ENCODE data around the gene ZNF106.

Gene ZNF106

GRCh38 chr15:42409011-42409410, 81.9 kb downstream of the ZNF106 start:
- in situ Hi-C loops (cut with HindIII; ENCODE audit: low sequenced_read_pairs), result no loop called here

- in situ Hi-C loops (cut with HindIII; ENCODE audit: low sequenced_read_pairs), result no loop called here
Measured at GRCh38 chr15:42408178-42408577, 82.8 kb downstream of the ZNF106 start.

GRCh38 chr15:42405863-42406482, 85.0 kb downstream of the ZNF106 start:
- in situ Hi-C loops (cut with HindIII; ENCODE audit: low sequenced_read_pairs), result no loop called here

GRCh38 chr15:42404461-42405235, 86.3 kb downstream of the ZNF106 start:
- in situ Hi-C loops (cut with HindIII; ENCODE audit: low sequenced_read_pairs), result no loop called here

- in situ Hi-C loops (cut with HindIII; ENCODE audit: low sequenced_read_pairs), result no loop called here
Measured at GRCh38 chr15:42403389-42403788, 87.6 kb downstream of the ZNF106 start.

- in situ Hi-C loops (cut with HindIII; ENCODE audit: low sequenced_read_pairs), result no loop called here
Measured at GRCh38 chr15:42402455-42403205, 88.3 kb downstream of the ZNF106 start.

GRCh38 chr15:42401544-42402454, 89.1 kb downstream of the ZNF106 start:
- in situ Hi-C loops (cut with HindIII; ENCODE audit: low sequenced_read_pairs), result no loop called here

- in situ Hi-C loops (cut with HindIII; ENCODE audit: low sequenced_read_pairs), result no loop called here
Measured at GRCh38 chr15:42395838-42396237, 95.1 kb downstream of the ZNF106 start.

GRCh38 chr15:42394106-42394505, 96.8 kb downstream of the ZNF106 start:
- in situ Hi-C loops (cut with HindIII; ENCODE audit: low sequenced_read_pairs), result no loop called here

- in situ Hi-C loops (cut with HindIII; ENCODE audit: low sequenced_read_pairs), result no loop called here
Measured at GRCh38 chr15:42392309-42393024, 98.5 kb downstream of the ZNF106 start.

GRCh38 chr15:42387603-42388002, 103.3 kb downstream of the ZNF106 start:
- in situ Hi-C loops (cut with HindIII; ENCODE audit: low sequenced_read_pairs), result no loop called here

GRCh38 chr15:42385980-42386700, 104.8 kb downstream of the ZNF106 start:
- in situ Hi-C loops (cut with HindIII; ENCODE audit: low sequenced_read_pairs), result no loop called here

GRCh38 chr15:42385206-42385979, 105.5 kb downstream of the ZNF106 start:
- in situ Hi-C loops (cut with HindIII; ENCODE audit: low sequenced_read_pairs), result no loop called here

- in situ Hi-C loops (cut with HindIII; ENCODE audit: low sequenced_read_pairs), result no loop called here
Measured at GRCh38 chr15:42384597-42384996, 106.3 kb downstream of the ZNF106 start.

- in situ Hi-C loops (cut with HindIII; ENCODE audit: low sequenced_read_pairs), result no loop called here
Measured at GRCh38 chr15:42378011-42378410, 112.9 kb downstream of the ZNF106 start.

- in situ Hi-C loops (cut with HindIII; ENCODE audit: low sequenced_read_pairs), result no loop called here
Measured at GRCh38 chr15:42375941-42376340, 115.0 kb downstream of the ZNF106 start.

GRCh38 chr15:42375252-42375651, 115.7 kb downstream of the ZNF106 start:
- in situ Hi-C loops (cut with HindIII; ENCODE audit: low sequenced_read_pairs), result no loop called here

GRCh38 chr15:42374810-42375209, 116.1 kb downstream of the ZNF106 start:
- in situ Hi-C loops (cut with HindIII; ENCODE audit: low sequenced_read_pairs), result no loop called here

GRCh38 chr15:42373936-42374335, 117.0 kb downstream of the ZNF106 start:
- in situ Hi-C loops (cut with HindIII; ENCODE audit: low sequenced_read_pairs), result no loop called here
